GM10266 (cell line): ENCODE measurements around the gene MTUS2.

ENCODE experiments used
- DNase-seq: peaks from one replicate; pipeline ENCODE4 v3.0.0; 2012; ENCODE audit errors: extremely low spot score
- TF ChIP-seq, protein P1 (sequence below): IDR thresholded peaks from 2 replicates; pipeline ENCODE4 v1.5.1; 2012; ENCODE audit warnings: mild to moderate bottlenecking, low read depth; ENCODE audit not compliant: control insufficient read depth, insufficient read depth; ENCODE audit errors: missing control alignments

Gene MTUS2

DNA sequence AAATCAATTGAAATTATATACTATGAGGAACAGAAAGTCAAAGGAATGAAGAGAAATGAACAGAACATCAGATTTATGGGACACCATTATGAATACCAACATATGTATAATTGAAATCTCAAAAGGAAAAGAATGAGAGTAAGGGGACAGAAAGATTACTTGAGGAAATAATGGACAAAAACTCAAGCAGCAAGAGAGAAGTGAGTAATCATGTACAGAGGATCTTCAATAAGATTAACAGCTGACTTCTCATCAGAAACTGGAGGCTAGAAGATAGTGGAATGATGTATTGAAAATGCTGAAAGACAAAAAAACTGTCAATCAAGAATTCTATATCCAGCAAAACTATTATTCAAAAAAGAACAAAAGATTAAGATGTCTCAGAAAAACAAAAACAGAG lies 10.4 kb downstream of the MTUS2 start:
- no peak for DNase-seq
- TF ChIP-seq, protein P1, sequence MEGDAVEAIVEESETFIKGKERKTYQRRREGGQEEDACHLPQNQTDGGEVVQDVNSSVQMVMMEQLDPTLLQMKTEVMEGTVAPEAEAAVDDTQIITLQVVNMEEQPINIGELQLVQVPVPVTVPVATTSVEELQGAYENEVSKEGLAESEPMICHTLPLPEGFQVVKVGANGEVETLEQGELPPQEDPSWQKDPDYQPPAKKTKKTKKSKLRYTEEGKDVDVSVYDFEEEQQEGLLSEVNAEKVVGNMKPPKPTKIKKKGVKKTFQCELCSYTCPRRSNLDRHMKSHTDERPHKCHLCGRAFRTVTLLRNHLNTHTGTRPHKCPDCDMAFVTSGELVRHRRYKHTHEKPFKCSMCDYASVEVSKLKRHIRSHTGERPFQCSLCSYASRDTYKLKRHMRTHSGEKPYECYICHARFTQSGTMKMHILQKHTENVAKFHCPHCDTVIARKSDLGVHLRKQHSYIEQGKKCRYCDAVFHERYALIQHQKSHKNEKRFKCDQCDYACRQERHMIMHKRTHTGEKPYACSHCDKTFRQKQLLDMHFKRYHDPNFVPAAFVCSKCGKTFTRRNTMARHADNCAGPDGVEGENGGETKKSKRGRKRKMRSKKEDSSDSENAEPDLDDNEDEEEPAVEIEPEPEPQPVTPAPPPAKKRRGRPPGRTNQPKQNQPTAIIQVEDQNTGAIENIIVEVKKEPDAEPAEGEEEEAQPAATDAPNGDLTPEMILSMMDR = no peak

DNA sequence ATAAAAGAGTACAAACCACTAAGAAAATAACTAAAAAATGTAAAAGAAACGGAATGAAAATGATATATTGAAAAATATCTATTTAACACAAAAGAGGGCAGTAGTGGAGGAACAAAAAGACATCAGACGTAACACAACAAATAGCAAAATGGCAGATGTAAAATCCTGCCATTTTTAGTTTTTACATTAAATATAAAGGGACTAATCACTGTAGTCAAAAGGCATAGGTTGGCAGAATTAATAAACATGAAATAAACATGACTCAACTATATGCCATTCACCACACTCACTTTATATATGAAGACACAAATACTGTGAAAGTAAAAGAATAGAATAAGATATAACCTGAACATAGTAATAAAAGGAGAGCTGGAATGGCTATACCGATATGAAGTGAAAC lies 11.0 kb downstream of the MTUS2 start:
- TF ChIP-seq, protein P1 = no peak
- no peak for DNase-seq

DNA sequence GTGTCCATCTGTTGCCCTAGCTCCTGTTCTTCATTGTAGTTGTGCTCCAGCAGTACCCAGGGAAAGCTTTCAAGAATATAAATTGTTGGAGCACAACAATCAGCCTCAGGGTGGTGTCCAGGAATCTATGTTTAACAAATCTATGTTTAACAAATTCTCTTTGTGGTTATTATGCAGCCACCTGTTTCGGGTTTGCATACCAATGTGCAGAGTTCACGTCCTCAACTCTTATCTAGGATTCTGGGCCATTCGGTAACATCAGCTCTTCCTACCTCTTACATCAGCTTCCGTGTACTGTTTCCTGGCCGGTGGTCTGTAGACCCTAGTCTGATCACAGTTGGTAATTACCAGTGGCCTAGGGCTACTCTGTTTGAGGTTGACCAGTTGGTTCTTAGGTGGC lies 17.0 kb downstream of the MTUS2 start:
- TF ChIP-seq, protein P1 = no peak

DNA sequence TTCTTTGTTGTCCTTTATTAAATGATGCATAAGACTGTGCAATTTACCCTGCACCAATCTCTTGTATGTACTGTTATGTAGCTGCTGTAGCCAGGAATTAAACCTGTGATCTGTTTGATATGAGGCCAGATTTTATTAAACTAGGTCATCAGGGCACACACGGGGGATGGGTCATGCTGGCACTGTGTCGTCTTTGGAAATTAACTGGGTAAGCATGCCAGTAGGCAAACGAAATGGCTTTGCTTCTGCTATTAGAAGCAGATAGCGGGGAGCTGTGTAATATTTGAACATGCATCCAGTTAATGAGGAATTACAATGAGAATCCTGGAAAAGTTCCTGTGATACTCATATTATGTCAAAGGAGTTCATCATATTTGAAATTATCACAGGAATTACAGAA lies 23.5 kb downstream of the MTUS2 start:
- TF ChIP-seq, protein P1 = no peak
- no peak for DNase-seq

More for the DNA sequence above, 17.0 kb downstream of the MTUS2 start:
- no peak for DNase-seq

DNA sequence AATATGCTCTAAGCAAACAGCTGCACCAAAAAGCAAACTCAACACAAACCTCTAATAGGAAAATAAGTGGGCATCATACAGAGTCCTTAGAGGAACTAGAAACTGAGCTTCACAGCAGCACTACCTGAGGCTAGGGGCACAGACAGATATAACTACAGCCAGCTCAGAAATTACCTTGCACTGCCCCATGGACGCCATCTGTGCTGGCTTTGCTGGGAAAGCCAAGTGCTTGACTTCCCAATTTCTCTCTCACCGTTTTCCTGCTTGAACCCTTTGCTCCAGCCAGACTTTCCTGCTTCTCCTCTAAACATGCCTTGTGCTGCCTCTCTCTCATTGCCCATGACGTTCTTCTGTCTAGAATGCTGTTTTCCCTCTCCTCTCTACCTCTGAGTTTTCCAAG lies 29.3 kb downstream of the MTUS2 start:
- no peak for DNase-seq

DNA sequence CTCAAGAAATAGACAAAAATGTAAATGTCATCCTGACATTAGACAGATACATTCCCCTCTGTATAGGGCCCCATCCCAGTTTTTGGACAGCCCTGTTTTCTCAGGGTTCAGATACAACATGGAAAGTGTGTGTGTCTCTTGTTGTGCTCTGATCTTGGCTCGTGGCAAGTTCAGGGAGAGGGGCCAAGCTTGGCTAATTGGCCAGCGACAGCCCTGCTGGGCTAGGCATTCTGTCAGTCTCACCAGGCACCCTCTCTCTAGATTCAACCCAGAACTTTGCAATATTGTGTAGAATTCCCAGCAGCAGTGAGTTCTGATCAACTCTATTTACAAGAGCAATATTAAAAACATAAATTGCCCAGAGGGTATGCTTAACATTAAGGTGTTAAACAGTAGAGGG lies 30.1 kb downstream of the MTUS2 start:
- TF ChIP-seq, protein P1 = no peak
- DNase-seq = no peak

More for the DNA sequence above, 29.3 kb downstream of the MTUS2 start:
- TF ChIP-seq, protein P1 = no peak

DNA sequence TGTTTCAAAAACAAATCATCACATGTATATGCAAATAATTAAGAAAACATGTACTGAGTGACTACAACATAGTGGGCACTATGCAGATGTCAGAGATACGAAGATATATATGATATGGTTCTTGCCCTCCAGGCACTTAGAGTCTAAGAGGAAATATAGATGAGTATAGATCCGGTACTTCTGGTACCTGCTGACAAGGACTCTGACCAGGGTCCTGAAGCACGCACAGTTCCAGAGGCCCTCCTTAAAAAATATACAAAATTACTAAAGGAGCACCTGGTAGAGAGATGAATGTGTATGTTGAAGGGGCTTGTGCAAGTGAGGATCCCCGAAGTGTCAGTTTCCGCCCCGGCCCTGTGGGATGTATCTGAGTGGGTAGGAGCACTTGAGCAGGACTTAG lies 31.3 kb downstream of the MTUS2 start:
- TF ChIP-seq, protein P1 = no peak
- no peak for DNase-seq

DNA sequence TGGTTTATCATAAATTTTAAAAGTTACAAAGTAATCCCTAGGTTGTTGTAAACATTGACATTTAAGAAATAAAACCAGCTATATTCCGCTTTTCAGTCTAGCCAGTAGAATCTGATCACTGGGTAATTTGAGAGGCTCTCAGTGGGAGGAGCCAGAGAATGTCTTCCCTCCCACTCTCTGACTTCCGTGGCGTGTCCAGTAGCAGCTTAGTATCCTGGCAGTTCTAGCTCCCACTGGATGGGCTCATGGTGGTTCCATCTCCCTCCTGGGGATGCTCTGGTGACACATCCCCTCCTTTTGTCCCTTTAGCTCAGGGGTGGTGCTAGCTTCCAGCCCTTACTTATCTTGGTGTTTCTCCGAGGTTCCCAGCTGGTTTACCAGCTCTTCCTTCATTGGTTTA lies 34.5 kb downstream of the MTUS2 start:
- DNase-seq = no peak
- TF ChIP-seq, protein P1 = no peak
